HEK293 (cell line): ENCODE results near the gene ATPAF2.
A peak's percentile ranks its signal among the peaks of the same experiment; 100 is the strongest.

Source experiments
- ZNF274 ChIP-seq, 2 experiments: fragments of 200-500 bp in 1 of 2; fragments of 450-650 bp in 1 of 2; sonication (Bioruptor generic) in 1 of 2; formaldehyde crosslinking in 1 of 2; IDR thresholded peaks; 2 replicates each; pipeline versions ENCODE4 v1.5.1 to v1.6.1; 2014 to 2016; ENCODE audit warnings: borderline replicate concordance in 1 of 2, inconsistent platforms in 1 of 2, low read length in 1 of 2, missing biosample characterization in 1 of 2, missing genetic modification characterization in 1 of 2
- ZNF548 ChIP-seq: fragments of 450-650 bp; formaldehyde crosslinking; IDR thresholded peaks from 2 replicates; pipeline ENCODE4 v1.5.1; 2016; ENCODE audit warnings: missing biosample characterization, missing genetic modification characterization
- TF ChIP-seq, protein P1 (sequence below): fragments of 450-650 bp; formaldehyde crosslinking; IDR thresholded peaks from 2 replicates; pipeline ENCODE4; 2016; ENCODE audit warnings: missing biosample characterization, missing genetic modification characterization
- TF ChIP-seq, protein P2 (sequence below): fragments of 450-650 bp; formaldehyde crosslinking; IDR thresholded peaks from 2 replicates; pipeline ENCODE4 v1.5.1; 2016; ENCODE audit warnings: missing biosample characterization, missing genetic modification characterization

DNA sequence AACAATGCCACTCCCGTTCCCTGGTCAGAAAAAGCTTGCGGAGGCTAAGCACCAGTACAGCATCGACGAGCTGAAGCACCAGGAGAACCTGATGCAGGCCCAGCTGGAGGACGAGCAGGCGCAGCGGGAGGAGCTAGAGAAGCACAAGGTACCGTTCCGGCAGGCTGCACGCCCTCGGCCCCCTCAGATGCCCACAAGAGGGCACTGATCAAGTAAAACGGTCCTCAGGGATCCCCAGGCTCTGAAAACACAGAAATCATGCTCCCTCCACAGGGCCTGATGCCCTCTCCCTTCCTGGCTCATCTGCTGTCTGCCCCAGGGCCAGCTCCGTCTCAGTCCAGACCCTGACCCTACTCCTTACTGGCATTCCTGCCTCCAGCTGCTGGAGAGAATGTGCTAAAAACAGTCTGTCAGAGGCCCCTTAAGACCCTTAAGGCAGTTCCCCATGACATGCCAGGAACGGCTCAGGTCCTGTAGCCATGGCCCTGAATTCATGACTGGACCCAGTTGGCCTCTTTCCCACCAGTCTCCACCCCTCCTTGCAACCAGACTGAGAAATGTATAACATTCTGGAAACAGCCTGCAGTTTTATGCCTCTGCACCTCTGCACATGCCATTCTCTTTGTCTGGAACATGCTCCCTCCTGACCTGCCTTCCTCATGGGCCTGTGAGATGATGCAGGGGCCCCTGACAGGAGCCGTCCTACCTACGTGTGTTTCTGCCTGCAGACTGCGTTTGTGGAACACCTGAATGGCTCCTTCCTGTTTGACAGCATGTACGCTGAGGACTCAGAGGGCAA lies 44.5 kb downstream of the ATPAF2 start:
- TF ChIP-seq ZNF274 (IDR thresholded peaks at IDR 0.05; ENCODE audit: low read length) (no peak), ZNF274 (tag by site-specific recombination; IDR thresholded peaks at IDR 0.05; ENCODE audit: borderline replicate concordance) (no peak), ZNF548 (tag by site-specific recombination) (no peak)
- TF ChIP-seq, protein P1, sequence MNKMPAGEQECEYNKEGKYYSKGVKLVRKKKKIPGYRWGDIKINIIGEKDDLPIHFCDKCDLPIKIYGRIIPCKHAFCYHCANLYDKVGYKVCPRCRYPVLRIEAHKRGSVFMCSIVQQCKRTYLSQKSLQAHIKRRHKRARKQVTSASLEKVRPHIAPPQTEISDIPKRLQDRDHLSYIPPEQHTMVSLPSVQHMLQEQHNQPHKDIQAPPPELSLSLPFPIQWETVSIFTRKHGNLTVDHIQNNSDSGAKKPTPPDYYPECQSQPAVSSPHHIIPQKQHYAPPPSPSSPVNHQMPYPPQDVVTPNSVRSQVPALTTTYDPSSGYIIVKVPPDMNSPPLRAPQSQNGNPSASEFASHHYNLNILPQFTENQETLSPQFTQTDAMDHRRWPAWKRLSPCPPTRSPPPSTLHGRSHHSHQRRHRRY (tag by site-specific recombination): no peak
- TF ChIP-seq, protein P2, sequence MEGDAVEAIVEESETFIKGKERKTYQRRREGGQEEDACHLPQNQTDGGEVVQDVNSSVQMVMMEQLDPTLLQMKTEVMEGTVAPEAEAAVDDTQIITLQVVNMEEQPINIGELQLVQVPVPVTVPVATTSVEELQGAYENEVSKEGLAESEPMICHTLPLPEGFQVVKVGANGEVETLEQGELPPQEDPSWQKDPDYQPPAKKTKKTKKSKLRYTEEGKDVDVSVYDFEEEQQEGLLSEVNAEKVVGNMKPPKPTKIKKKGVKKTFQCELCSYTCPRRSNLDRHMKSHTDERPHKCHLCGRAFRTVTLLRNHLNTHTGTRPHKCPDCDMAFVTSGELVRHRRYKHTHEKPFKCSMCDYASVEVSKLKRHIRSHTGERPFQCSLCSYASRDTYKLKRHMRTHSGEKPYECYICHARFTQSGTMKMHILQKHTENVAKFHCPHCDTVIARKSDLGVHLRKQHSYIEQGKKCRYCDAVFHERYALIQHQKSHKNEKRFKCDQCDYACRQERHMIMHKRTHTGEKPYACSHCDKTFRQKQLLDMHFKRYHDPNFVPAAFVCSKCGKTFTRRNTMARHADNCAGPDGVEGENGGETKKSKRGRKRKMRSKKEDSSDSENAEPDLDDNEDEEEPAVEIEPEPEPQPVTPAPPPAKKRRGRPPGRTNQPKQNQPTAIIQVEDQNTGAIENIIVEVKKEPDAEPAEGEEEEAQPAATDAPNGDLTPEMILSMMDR (tag by site-specific recombination): peak; percentile 67
